Brain microvascular endothelial cell (primary cell): Measurements from ENCODE around the gene DCST2.

ENCODE experiments used
- DNase-seq: peaks from one replicate; pipeline ENCODE4 v3.0.0-alpha.2; 2020
- H3K27ac ChIP-seq: fragments of 250-450 bp; sonication (Bioruptor Pico); 2 replicates; pipeline ENCODE4 v1.5.1; 2020; ENCODE audit warnings: mild to moderate bottlenecking, moderate library complexity
- H3K27me3 ChIP-seq: fragments of 250-450 bp; sonication (Bioruptor Pico); replicated peaks from 2 replicates; pipeline ENCODE4 v1.5.1; 2020; ENCODE audit warnings: mild to moderate bottlenecking
- H3K36me3 ChIP-seq: fragments of 250-450 bp; sonication (Bioruptor Pico); replicated peaks from 2 replicates; pipeline ENCODE4 v1.5.1; 2020; ENCODE audit warnings: mild to moderate bottlenecking
- H3K4me3 ChIP-seq: 2 replicates; pipeline ENCODE4 v1.5.1; 2011; ENCODE audit warnings: low read depth, mild to moderate bottlenecking, control low read depth, low read length, moderate library complexity
- in situ Hi-C: cut with HindIII; loops from 2 replicates; pipeline ENCODE4 v1.10.0; 2017; ENCODE audit warnings: low sequenced_read_pairs, low pct_ligation_motif_present
- TF ChIP-seq, protein P1 (sequence below): IDR thresholded peaks from 2 replicates; pipeline ENCODE4 v1.5.1; 2011; ENCODE audit warnings: low read depth, mild to moderate bottlenecking, moderate library complexity, low read length, control low read depth, inconsistent platforms; ENCODE audit errors: missing control alignments

Gene DCST2

DNA sequence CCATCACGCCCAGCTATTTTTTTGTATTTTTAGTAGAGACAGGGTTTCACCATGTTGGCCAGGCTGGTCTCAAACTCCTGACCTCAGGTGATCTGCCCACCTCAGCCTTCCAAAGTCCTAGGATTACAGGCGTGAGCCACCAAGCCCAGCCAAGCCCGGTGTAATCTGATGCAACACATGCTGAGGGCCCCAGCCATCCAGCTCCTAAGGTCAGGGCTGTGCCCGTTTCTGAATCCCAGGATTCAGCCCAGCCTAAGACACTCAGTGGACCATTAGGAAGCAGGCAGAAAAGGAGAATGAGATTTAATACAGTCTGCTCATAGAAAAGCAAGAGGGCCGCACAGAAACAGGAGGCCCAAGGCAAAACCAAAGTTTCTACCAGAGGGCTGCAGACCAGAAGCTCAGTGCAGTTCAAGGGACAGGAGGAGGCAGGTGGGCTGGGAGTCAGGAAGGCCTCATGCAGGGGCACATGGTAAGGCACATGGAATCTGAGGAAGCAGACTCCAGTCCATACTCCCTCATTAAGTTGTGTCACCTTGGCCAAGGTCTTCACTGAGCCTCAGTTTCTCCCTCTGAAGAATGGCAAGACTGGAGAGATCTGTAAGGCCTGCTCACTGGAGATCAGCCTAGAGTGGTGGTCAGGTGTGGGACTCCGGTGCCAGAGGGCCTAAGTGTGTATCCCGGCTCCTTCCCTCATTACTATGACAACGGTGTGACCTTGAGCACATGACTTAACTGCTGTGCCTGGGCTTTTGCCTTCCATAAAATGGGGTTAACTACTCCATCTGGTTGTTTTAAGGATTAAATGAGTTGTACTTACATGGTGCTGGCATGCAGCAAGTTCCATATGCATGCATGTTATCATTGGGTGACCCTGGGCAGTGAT lies 15.1 kb upstream of the DCST2 start:
- TF ChIP-seq, protein P1, sequence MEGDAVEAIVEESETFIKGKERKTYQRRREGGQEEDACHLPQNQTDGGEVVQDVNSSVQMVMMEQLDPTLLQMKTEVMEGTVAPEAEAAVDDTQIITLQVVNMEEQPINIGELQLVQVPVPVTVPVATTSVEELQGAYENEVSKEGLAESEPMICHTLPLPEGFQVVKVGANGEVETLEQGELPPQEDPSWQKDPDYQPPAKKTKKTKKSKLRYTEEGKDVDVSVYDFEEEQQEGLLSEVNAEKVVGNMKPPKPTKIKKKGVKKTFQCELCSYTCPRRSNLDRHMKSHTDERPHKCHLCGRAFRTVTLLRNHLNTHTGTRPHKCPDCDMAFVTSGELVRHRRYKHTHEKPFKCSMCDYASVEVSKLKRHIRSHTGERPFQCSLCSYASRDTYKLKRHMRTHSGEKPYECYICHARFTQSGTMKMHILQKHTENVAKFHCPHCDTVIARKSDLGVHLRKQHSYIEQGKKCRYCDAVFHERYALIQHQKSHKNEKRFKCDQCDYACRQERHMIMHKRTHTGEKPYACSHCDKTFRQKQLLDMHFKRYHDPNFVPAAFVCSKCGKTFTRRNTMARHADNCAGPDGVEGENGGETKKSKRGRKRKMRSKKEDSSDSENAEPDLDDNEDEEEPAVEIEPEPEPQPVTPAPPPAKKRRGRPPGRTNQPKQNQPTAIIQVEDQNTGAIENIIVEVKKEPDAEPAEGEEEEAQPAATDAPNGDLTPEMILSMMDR, result no peak
- Histone ChIP-seq H3K27ac (no peak overlapping the region), H3K27me3 (no peaks in the 10 kb centered on the region), H3K4me3 (no peak overlapping the region), H3K36me3 (no peaks in the 10 kb centered on the region)
- DNase-seq, result no peak
- in situ Hi-C loops, result no loop called here

DNA sequence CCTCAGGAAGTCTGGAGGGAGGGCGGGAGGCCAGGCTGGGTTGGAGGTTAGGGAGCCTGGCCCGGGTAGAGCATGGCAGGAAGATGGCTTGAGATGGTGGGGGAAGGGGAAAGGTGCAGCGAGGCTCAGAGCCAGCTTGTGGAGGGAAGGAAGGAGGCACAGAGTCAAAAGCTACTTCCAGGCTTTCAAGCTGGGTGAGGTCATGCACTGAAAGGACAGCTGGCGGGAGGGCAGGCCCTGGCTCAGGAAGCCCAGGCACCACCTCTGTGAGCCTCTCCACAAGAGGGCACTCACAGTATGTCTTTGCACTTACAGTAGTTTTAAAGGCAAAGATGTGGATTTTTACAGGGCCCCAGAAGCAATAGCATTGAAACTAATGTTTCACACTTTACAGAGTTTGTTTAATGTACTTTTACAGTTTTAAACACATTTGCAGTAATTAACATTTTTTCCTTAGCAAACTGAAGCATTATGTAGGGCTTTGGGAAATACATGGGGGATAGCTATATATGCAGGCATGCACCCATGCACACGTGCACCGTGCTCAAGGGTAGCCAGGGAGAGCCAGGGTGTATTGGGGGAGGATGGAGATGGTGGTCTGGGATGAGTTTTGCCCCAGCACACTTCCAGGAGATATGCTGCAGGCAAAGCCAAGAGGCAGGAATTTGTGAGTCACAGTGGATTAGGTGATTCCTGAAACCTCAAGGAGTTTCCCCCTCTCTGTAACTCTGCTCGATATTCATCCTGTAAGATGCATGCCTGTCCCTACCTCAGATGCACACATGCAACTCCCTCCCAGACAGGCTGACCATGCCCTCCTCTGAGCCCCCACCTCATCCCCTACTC lies 11.5 kb upstream of the DCST2 start:
- Histone ChIP-seq H3K36me3 (no peaks in the 10 kb centered on the region), H3K27ac (no peak overlapping the region), H3K27me3 (no peaks in the 10 kb centered on the region), H3K4me3 (no peak overlapping the region)
- peak; percentile 72 for DNase-seq
- in situ Hi-C loops, result no loop called here
- TF ChIP-seq, protein P1, result peak; percentile 83

DNA sequence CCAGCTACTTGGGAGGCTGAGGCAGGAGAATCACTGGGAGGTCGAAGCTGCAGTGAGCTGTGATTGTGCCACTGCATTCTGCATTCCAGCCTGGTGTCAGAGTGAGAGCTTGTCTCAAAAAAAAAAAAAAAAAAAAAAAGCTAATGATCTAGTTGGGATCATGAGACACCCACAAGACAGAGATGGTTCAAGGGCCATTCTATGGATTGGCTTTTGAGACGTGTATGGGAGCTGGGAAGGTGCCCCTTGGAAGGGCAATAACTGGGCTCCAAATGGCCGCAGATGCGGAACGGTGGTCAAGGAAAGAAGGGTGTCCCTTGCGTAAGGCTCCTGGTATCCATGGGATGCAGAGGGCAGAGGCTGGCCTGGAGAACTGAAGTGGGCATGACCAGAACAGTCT lies 10.8 kb upstream of the DCST2 start:
- no peaks in the 10 kb centered on the region for H3K36me3 ChIP-seq
- no peak overlapping the region for H3K27ac ChIP-seq
- no peak for DNase-seq
- H3K4me3 ChIP-seq, result no peak overlapping the region
- in situ Hi-C loops, result no loop called here
- TF ChIP-seq, protein P1, result no peak
- H3K27me3 ChIP-seq, result no peaks in the 10 kb centered on the region

DNA sequence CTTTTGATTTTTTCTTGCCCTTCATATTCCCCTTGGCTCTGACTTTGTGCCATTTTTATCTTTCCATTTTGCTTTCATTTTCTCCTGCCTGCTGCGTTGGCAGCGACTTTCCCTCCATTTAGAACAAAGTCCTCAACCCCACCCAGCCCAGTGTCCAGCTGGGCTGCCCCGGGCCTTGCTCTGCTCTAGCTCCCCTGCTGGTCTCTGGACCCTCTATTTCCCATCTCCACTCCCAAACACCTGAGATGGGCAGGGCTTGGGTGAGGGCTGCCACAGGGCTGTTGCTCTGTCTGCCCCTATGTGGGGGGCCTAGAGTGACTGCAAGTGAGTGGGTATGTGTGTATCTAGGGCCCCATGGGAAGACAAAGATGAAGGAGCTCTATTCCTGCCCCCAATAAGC lies 10.2 kb upstream of the DCST2 start:
- Histone ChIP-seq H3K27me3 (no peaks in the 10 kb centered on the region), H3K36me3 (no peaks in the 10 kb centered on the region), H3K4me3 (no peak overlapping the region), H3K27ac (no peak overlapping the region)
- TF ChIP-seq, protein P1, result no peak
- in situ Hi-C loops, result no loop called here
- DNase-seq, result no peak

DNA sequence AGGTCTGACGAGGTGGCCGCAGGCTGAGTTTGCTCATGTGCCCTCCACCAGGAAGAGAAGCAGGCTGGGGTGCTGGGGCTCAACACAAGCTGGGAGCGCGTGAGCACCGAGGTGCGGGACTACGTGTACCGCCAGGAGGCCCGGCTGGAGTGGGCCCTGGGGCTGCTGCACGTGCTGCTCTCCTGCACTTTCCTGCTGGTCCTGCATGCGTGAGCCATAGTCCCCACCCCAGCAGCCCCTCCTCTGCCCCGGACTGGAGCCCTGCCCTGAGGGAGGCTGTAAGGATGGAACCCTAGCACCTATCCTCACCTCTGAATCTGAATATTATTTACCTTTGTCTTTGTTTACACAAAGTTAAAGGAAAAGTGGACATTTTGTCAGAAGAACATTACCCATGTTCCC lies 9.7 kb upstream of the DCST2 start:
- H3K4me3 ChIP-seq, result no peak overlapping the region
- TF ChIP-seq, protein P1, result no peak
- peaks cover 2% of the 10 kb centered on the region for H3K27me3 ChIP-seq
- in situ Hi-C loops, result no loop called here
- H3K27ac ChIP-seq, result no peak overlapping the region
- no peaks in the 10 kb centered on the region for H3K36me3 ChIP-seq
- no peak for DNase-seq
